GM18526 (cell line): ENCODE results near the gene COX18.

Experiments
- POLR2A ChIP-seq: IDR thresholded peaks from 3 replicates; pipeline ENCODE4 v1.6.1; 2011; ENCODE audit not compliant: insufficient read length; ENCODE audit errors: extremely low read depth

The COX18 gene

DNA sequence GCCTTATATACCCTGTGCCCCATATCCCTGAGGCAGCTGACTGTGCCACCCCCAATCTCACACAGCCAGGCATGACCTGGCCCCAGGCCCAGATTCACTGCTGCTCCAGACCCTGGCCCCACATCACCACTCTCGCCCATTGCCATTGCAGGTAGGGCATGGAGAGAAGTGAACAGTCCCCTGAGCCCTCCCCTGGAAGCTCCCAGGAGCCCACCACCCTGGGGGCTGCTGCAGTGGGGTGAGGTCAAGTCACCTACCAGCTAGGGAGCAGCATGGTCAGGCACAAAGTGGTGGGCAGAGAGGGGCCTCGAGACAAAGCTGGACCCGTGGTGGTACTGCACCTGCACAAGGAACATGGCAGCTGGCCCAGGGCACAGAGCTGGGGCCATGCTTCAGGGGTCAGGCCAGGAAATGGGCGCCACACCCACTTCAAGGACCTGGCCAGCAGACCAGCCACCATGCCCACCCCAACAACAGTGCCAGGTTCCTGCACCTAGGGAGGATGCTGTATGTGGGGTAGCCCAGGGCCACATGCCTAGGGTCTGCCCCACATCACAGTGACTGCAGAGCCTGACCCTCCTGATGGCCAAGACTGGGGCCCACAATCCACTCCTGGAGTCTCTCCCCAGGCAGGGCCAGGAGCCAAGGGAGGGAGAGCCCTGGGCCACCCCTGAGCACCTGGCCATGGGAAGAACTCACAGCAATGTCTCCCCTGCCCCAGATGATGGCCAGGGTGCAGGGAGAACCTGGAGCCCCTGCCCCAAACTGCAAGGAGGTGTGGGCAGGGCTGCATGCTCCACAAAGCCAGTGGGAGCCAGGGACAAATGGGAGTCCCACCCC is 58.5 kb downstream of the COX18 start:
- no peak for TF ChIP-seq POLR2A

DNA sequence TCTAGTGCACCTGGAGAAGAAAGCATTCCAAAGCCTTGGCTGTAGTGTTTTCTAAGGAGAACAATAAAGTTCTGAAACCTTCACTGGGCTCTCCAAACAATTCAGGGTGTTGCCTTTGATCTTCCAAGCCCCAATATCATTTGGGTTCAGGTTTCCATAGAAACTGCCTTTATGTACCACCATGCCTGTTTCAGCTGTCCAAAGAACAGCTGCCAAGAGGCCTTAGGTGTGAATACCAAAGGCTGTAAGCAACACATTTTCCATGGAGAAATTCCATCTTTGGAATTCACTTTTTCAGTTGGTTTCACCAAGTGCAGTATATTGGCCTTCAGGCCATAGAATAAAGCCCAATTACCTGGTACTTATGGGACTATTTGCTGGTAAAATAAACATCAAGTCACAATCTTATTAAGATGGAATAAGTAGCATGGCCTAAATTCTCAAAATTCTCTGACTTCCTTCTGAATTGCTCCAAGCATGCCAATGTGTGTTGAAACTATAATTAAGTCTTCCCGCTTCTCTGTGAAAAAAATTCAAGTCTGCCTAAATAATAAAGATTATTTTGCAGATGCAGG is 61.9 kb downstream of the COX18 start:
- no peak for TF ChIP-seq POLR2A

GRCh38 chr4:73006286-73006990 is 63.1 kb downstream of the COX18 start:
- TF ChIP-seq POLR2A: no peak

DNA sequence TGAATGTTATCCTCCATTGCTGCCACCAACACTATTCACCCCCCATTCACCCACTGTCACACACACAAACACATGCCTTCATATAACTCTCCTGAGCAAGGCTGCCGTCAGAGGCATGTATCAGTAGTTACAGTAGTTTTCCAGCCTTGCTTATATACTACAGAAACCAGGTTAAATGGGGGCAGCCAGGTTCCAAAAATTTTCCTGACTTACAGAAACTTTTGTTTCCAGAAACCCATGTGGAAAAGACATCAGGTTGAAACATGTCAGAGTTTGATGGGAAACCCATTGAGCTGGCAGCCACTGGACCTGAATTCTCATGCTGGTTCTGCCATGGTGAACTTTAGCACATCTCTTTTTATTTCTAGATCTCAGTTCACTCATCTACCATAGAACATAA is 64.0 kb downstream of the COX18 start:
- TF ChIP-seq POLR2A: no peak
